ENCODE measurements around the gene PAIP1.
"Not testable (repeated sequence)": the region's sequence is repeated elsewhere in the genome, so short reads cannot be mapped to it uniquely, and the experiment has no call there.

The PAIP1 gene

GRCh38 chr5:43556857-43557542 is at the start of gene PAIP1:
Gene PAIP1, minus strand, starts transcription at chr5:43557077. Its CDS starts 231 bp downstream, at chr5:43556846.
- Mint-ChIP-seq H3K27ac (peak within 1 kb of the TSS; percentile 94), H3K9me3 (no peaks in the 10 kb centered on the region), H3K4me1 (peaks cover 10% of the 10 kb centered on the region), H3K27me3 (peaks cover 13% of the 10 kb centered on the region), H3K4me3 (peak within 1 kb of the TSS; percentile 87), H3K36me3 (peaks cover 7% of the 10 kb centered on the region)
- CTCF ChIA-PET, result no interaction called here
- peak; percentile 89 for DNase-seq

GRCh38 chr5:43606351-43606750 is 49.5 kb upstream of the PAIP1 start:
- CTCF ChIA-PET, result interaction anchor here (0.6 to 2.6 kb wide), 3 partner anchors 10 to 24 kb away, joined by 3 to 10 read pairs (median 3); no protein-coding TSS in a partner anchor
- Mint-ChIP-seq H3K36me3 (peaks cover 39% of the 10 kb centered on the region), H3K4me3 (no peak overlapping the region), H3K9me3 (no peaks in the 10 kb centered on the region), H3K4me1 (peaks cover 53% of the 10 kb centered on the region), H3K27me3 (no peaks in the 10 kb centered on the region), H3K27ac (no peak overlapping the region)
- no peak for DNase-seq

- CTCF ChIA-PET, result interaction anchor here (0.7 to 2.6 kb wide), 2 partner anchors 26 to 589 kb away, joined by 4 to 10 read pairs; no protein-coding TSS in a partner anchor
- Mint-ChIP-seq H3K27me3 (no peaks in the 10 kb centered on the region), H3K4me1 (peaks cover 54% of the 10 kb centered on the region), H3K36me3 (peaks cover 26% of the 10 kb centered on the region), H3K4me3 (peak overlapping the region; percentile 87), H3K27ac (no peak overlapping the region), H3K9me3 (no peaks in the 10 kb centered on the region)
- no peak for DNase-seq
Observed at GRCh38 chr5:43604699-43605098, 47.8 kb upstream of the PAIP1 start.

GRCh38 chr5:43603344-43604217 is 46.7 kb upstream of the PAIP1 start:
- peak; percentile 78 for DNase-seq
- H3K4me3 Mint-ChIP-seq, result peak overlapping the region; percentile 87
- no peaks in the 10 kb centered on the region for H3K9me3 Mint-ChIP-seq
- peaks cover 25% of the 10 kb centered on the region for H3K36me3 Mint-ChIP-seq
- H3K4me1 Mint-ChIP-seq, result peaks cover 51% of the 10 kb centered on the region
- H3K27me3 Mint-ChIP-seq, result no peaks in the 10 kb centered on the region
- peak overlapping the region; percentile 89 for H3K27ac Mint-ChIP-seq
- CTCF ChIA-PET, result interaction anchor here (1.0 to 2.4 kb wide), 3 partner anchors 27 to 119 kb away, joined by 3 to 12 read pairs (median 3); no protein-coding TSS in a partner anchor

GRCh38 chr5:43602461-43603343 is 45.8 kb upstream of the PAIP1 start, which contains the start of gene NNT:
Gene NNT, plus strand, starts transcription at chr5:43603180. Its CDS starts 6,016 bp downstream, at chr5:43609196.
- DNase-seq, result peak; percentile 89

GRCh38 chr5:43601454-43602260 is 44.8 kb upstream of the PAIP1 start:
- H3K4me1 Mint-ChIP-seq, result peaks cover 40% of the 10 kb centered on the region
- DNase-seq, result no peak
- peak overlapping the region; percentile 89 for H3K27ac Mint-ChIP-seq
- H3K4me3 Mint-ChIP-seq, result peak overlapping the region; percentile 87
- peaks cover 20% of the 10 kb centered on the region for H3K36me3 Mint-ChIP-seq
- no peaks in the 10 kb centered on the region for H3K9me3 Mint-ChIP-seq
- H3K27me3 Mint-ChIP-seq, result no peaks in the 10 kb centered on the region
- CTCF ChIA-PET, result interaction anchor here (2.4 kb wide), 1 partner anchor 29 kb away, joined by 12 read pairs; no protein-coding TSS in a partner anchor

More at GRCh38 chr5:43602461-43603343, 45.8 kb upstream of the PAIP1 start, which contains the start of gene NNT:
- Mint-ChIP-seq H3K4me3 (peak within 1 kb of the TSS; percentile 87), H3K27ac (peak within 1 kb of the TSS; percentile 89), H3K36me3 (peaks cover 24% of the 10 kb centered on the region), H3K27me3 (no peaks in the 10 kb centered on the region), H3K9me3 (no peaks in the 10 kb centered on the region), H3K4me1 (peaks cover 46% of the 10 kb centered on the region)
- CTCF ChIA-PET, result interaction anchor here (1.0 to 2.4 kb wide), 3 partner anchors 28 to 118 kb away, joined by 3 to 12 read pairs (median 3); no protein-coding TSS in a partner anchor

- DNase-seq, CTCF ChIA-PET, H3K36me3 Mint-ChIP-seq, H3K27me3 Mint-ChIP-seq, H3K4me3 Mint-ChIP-seq, H3K27ac Mint-ChIP-seq, H3K9me3 Mint-ChIP-seq: not testable (repeated sequence)
- peaks cover 21% of the 10 kb centered on the region for H3K4me1 Mint-ChIP-seq
Observed at GRCh38 chr5:43598927-43599326, 42.0 kb upstream of the PAIP1 start.

- CTCF ChIA-PET, result no interaction called here
- no peaks in the 10 kb centered on the region for H3K9me3 Mint-ChIP-seq
Observed at GRCh38 chr5:43592363-43592762, 35.5 kb upstream of the PAIP1 start.

GRCh38 chr5:43590700-43591099 is 33.8 kb upstream of the PAIP1 start:
- Mint-ChIP-seq H3K9me3 (no peaks in the 10 kb centered on the region), H3K36me3 (peaks cover 12% of the 10 kb centered on the region), H3K27ac (no peak overlapping the region), H3K27me3 (no peaks in the 10 kb centered on the region), H3K4me1 (no peaks in the 10 kb centered on the region), H3K4me3 (no peak overlapping the region)
- CTCF ChIA-PET, result no interaction called here
- DNase-seq, result no peak

More at GRCh38 chr5:43592363-43592762, 35.5 kb upstream of the PAIP1 start:
- Mint-ChIP-seq H3K4me1 (no peaks in the 10 kb centered on the region), H3K27me3 (no peaks in the 10 kb centered on the region), H3K4me3 (no peak overlapping the region), H3K36me3 (peaks cover 10% of the 10 kb centered on the region), H3K27ac (no peak overlapping the region)
- no peak for DNase-seq

GRCh38 chr5:43589310-43589709 is 32.4 kb upstream of the PAIP1 start:
- Mint-ChIP-seq H3K36me3 (peaks cover 12% of the 10 kb centered on the region), H3K9me3 (no peaks in the 10 kb centered on the region), H3K4me3 (no peak overlapping the region), H3K27ac (no peak overlapping the region), H3K27me3 (no peaks in the 10 kb centered on the region), H3K4me1 (no peaks in the 10 kb centered on the region)
- CTCF ChIA-PET, result no interaction called here
- no peak for DNase-seq

- no peaks in the 10 kb centered on the region for H3K27me3 Mint-ChIP-seq
- H3K27ac Mint-ChIP-seq, result no peak overlapping the region
- H3K9me3 Mint-ChIP-seq, result no peaks in the 10 kb centered on the region
- H3K36me3 Mint-ChIP-seq, result peaks cover 12% of the 10 kb centered on the region
- CTCF ChIA-PET, result no interaction called here
- H3K4me1 Mint-ChIP-seq, result no peaks in the 10 kb centered on the region
- no peak overlapping the region for H3K4me3 Mint-ChIP-seq
- no peak for DNase-seq
Observed at GRCh38 chr5:43588842-43589241, 32.0 kb upstream of the PAIP1 start.

- no peaks in the 10 kb centered on the region for H3K9me3 Mint-ChIP-seq
- H3K27me3 Mint-ChIP-seq, result no peaks in the 10 kb centered on the region
- DNase-seq, result no peak
- H3K27ac Mint-ChIP-seq, result no peak overlapping the region
- H3K4me1 Mint-ChIP-seq, result no peaks in the 10 kb centered on the region
- peaks cover 12% of the 10 kb centered on the region for H3K36me3 Mint-ChIP-seq
- no peak overlapping the region for H3K4me3 Mint-ChIP-seq
- CTCF ChIA-PET, result no interaction called here
Observed at GRCh38 chr5:43584166-43584699, 27.4 kb upstream of the PAIP1 start.

GRCh38 chr5:43583724-43584123 is 26.8 kb upstream of the PAIP1 start:
- Mint-ChIP-seq H3K27ac (no peak overlapping the region), H3K4me1 (no peaks in the 10 kb centered on the region), H3K27me3 (no peaks in the 10 kb centered on the region), H3K36me3 (peaks cover 13% of the 10 kb centered on the region), H3K9me3 (no peaks in the 10 kb centered on the region), H3K4me3 (no peak overlapping the region)
- DNase-seq, result no peak
- CTCF ChIA-PET, result no interaction called here
